Stimulated activated naive CD8-positive, alpha-beta T cell treated with anti-CD3 and anti-CD28 coated beads, Interleukin-15, amount 100 ng/mL, for 72 hours (primary cell): ENCODE results near the gene MON2.
"Not testable (repeated sequence)": the region's sequence is repeated elsewhere in the genome, so short reads cannot be mapped to it uniquely, and the experiment has no call there.

Experiments
- ATAC-seq: fragments of 150-1000 bp; cut with Tn5 transposase; 2 replicates; pipeline ENCODE4 v1.10.0; 2021; ENCODE audit warnings: mild to moderate bottlenecking, moderate library complexity
- DNase-seq, 2 donors: peaks; one replicate each; pipeline ENCODE4 v3.0.0; 2021 to 2022
- H3K27ac Mint-ChIP-seq, 2 donors: one replicate each; pipeline ENCODE4 v1.8.0; 2022; ENCODE audit warnings: mild to moderate bottlenecking in 2 of 2, mixed read lengths in 2 of 2, moderate library complexity in 2 of 2
- H3K27me3 Mint-ChIP-seq: one replicate; pipeline ENCODE4 v1.8.0; 2022; ENCODE audit warnings: mixed read lengths
- H3K4me1 Mint-ChIP-seq: one replicate; pipeline ENCODE4 v1.8.0; 2022; ENCODE audit warnings: mild to moderate bottlenecking, mixed read lengths
- H3K4me3 Mint-ChIP-seq, 2 donors: one replicate each; pipeline ENCODE4 v1.8.0; 2022; ENCODE audit warnings: mild to moderate bottlenecking in 2 of 2, mixed read lengths in 2 of 2, moderate library complexity in 1 of 2
- H3K9me3 Mint-ChIP-seq, 2 donors: one replicate each; pipeline ENCODE4 v1.8.0; 2022; ENCODE audit warnings: mixed read lengths in 2 of 2

MON2 gene

DNA sequence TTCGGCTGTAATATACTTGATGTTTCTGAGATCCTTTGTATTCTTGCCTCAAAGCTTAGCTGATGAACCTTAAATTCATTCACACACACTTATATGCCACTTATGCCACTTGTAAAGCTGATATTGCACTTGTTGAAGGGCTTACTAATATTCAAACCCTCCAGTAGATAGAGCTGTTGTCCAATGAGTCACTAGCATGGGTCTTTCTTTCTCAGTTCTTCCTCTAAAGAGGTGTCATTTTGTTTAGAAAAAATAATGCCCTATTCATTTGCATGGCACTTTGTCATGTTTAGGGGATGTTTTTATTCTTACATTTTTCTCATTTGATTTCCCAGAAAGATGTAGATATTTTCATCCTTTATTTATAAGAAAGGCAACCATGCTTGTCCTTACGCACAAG is 56.4 kb downstream of the MON2 start:
- peak overlapping the region in 1 of 2 donors; percentile 53 for H3K27ac Mint-ChIP-seq

DNA sequence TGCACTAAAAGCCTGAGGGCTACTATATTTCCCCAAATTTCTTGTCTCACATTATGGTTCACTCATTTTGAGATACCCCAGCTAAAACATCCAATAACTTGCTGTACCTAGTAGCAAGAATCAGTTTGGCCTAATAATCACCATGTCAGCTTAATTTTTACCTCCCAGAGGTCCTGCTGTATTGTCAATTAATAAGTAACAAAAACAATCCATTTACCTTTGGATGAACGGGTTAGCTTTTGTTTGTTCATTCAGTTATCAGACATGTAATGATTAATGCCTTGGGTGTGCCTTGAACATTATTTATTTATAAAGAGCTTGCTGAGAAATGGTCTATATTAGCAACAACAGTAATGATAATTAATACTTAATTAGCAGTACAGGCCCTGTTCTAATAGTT is 57.0 kb downstream of the MON2 start:
- Mint-ChIP-seq H3K9me3 (no peaks in the 10 kb centered on the region), H3K27me3 (no peaks in the 10 kb centered on the region), H3K4me3 (no peak overlapping the region), H3K4me1 (peaks cover 18% of the 10 kb centered on the region), H3K27ac (no peak overlapping the region)
- DNase-seq (no peak), ATAC-seq (no peak)

More for the DNA sequence above, 56.4 kb downstream of the MON2 start:
- peak; percentile 62 for ATAC-seq
- no peaks in the 10 kb centered on the region for H3K27me3 Mint-ChIP-seq
- no peaks in the 10 kb centered on the region for H3K9me3 Mint-ChIP-seq
- DNase-seq = no peak
- no peak overlapping the region for H3K4me3 Mint-ChIP-seq
- H3K4me1 Mint-ChIP-seq = peaks cover 18% of the 10 kb centered on the region

DNA sequence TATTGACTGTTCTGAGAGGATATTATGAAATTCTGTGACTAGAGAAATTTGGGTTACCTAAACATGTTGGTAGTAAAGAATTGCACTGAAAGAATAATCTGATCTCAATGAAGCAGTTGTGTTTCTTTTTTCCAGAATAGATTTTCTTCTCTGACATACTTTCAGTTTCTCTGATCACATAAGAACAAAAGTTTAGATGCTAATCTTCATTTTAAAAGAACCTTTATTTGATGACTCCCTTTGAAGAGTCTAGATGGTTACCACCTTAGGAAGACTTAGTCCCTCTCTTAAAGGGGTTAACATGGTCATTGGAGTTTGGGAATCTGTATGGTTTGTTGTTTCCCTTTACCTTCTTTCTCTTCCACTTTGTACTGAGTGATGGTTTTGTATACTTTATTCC is 58.6 kb downstream of the MON2 start:
- Mint-ChIP-seq H3K9me3 (no peaks in the 10 kb centered on the region), H3K4me3 (no peak overlapping the region), H3K4me1 (peaks cover 18% of the 10 kb centered on the region), H3K27me3 (no peaks in the 10 kb centered on the region), H3K27ac (no peak overlapping the region)
- DNase-seq = no peak
- ATAC-seq = no peak

DNA sequence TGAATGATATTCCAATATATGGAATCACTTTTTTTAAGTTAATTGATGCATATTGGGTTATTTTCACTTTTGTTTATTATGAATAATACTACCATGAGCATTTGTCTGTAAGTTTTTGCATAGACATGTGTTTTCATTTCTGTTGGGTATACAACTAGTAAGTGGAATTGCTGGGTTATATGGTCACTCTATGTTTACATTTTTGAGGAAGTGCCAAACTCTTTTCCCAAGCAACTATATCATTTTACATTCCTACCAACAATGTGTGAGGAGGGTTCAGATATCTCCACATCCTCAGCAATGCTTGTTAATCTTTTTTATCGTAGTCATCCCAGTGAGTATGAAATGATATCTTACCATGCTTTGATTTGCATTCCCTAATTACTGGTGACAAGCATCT is 64.0 kb downstream of the MON2 start:
- Mint-ChIP-seq H3K27ac (no peak overlapping the region), H3K9me3 (no peaks in the 10 kb centered on the region), H3K27me3 (no peaks in the 10 kb centered on the region), H3K4me1 (peaks cover 8% of the 10 kb centered on the region), H3K4me3 (no peak overlapping the region)
- no peak for ATAC-seq
- DNase-seq = no peak

DNA sequence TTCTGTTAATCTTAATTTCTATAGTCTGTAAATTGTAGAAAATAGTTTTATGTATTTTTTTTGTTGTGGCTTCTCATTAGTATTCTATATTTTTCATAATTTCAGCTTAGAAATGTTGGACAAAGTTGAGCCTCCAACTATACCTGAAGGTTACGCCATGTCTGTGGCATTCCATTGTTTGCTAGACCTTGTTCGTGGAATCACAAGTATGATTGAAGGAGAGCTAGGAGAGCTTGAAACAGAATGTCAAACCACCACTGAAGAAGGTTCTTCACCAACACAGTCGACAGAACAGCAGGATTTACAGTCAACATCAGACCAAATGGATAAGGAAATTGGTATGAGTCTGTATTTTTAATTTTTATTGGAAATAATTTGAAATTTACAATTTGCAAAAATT is 65.7 kb downstream of the MON2 start:
- ATAC-seq (no peak), DNase-seq (no peak)
- Mint-ChIP-seq H3K9me3 (no peaks in the 10 kb centered on the region), H3K4me3 (no peak overlapping the region), H3K4me1 (peaks cover 7% of the 10 kb centered on the region), H3K27me3 (no peaks in the 10 kb centered on the region), H3K27ac (no peak overlapping the region)

DNA sequence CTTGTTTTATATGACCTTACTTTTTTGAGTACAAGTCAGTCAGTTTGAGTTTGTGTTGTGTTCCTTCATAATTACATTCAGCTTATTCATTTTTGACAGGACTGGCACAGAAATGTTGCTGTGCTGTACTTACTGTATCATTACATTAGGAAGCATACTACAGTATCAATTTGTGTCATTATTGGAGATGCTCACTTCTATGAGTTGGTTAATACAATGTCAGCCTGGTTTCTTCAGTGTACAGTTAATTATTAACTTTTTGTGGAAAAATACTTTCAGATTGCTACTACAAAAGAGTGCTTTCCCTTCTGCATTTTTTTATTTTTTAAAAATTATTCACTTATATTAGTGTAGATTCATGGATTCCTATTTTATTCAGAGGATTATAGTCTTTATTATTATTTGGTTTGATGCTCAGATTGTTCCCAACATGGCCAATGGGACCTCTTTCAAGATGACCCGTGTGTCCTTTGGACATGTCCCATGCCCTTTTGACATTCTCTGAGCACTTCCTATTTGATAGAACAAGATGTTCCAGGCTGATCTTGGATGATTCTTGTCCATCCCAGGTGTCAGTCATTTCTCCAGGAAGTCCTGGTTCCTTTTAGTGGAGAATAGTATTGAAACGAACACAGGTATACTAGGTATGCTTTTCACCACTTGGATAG is 66.6 kb downstream of the MON2 start:
- ATAC-seq (no peak), DNase-seq (no peak)
- no peaks in the 10 kb centered on the region for H3K27me3 Mint-ChIP-seq
- H3K4me3 Mint-ChIP-seq = no peak overlapping the region
- H3K9me3 Mint-ChIP-seq = no peaks in the 10 kb centered on the region
- H3K27ac Mint-ChIP-seq = no peak overlapping the region
- H3K4me1 Mint-ChIP-seq = peaks cover 7% of the 10 kb centered on the region

DNA sequence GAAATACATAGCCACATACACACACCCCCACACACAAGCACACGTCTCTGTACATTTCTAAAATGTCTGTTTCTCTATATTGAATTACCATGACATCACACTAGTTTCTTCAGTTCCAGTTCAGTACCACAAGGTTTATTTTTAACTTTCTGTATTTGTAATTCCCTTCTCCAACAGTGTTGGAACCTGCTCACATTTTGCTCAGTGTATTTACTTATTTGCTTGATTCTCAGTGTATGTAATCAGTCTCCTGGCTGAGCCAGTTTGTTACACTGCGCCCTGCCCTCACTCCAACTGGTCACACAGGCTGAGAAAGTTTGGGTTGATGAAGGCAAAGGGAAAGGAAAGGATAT is 67.1 kb downstream of the MON2 start:
- H3K9me3 Mint-ChIP-seq = no peaks in the 10 kb centered on the region

DNA sequence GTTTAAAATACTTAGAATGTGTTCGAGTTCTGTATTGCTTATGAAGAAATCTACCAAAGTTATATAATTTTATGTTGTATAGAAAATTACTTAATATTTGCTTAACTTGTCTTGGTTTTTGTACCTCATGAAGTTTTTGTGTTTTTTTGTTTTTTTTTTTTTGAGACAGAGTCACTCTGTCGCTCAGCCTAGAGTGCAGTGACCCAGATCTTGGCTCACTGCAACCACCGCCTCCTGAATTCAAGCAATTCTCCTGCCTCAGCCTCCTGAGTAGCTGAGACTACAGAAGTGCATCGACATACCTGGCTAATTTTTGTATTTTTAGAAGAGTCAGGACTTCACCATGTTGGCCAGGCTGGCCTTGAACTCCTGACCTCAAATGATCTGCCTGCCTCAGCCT is 69.9 kb downstream of the MON2 start:
- DNase-seq (no peak), ATAC-seq (no peak)
- H3K9me3 Mint-ChIP-seq = no peaks in the 10 kb centered on the region
- no peak overlapping the region for H3K4me3 Mint-ChIP-seq
- H3K27ac Mint-ChIP-seq = no peak overlapping the region
- no peaks in the 10 kb centered on the region for H3K27me3 Mint-ChIP-seq
- H3K4me1 Mint-ChIP-seq = peaks cover 7% of the 10 kb centered on the region

More for the DNA sequence above, 67.1 kb downstream of the MON2 start:
- no peak for DNase-seq
- H3K27me3 Mint-ChIP-seq = no peaks in the 10 kb centered on the region
- H3K4me1 Mint-ChIP-seq = peaks cover 7% of the 10 kb centered on the region
- no peak for ATAC-seq
- H3K27ac Mint-ChIP-seq = no peak overlapping the region
- H3K4me3 Mint-ChIP-seq = no peak overlapping the region

DNA sequence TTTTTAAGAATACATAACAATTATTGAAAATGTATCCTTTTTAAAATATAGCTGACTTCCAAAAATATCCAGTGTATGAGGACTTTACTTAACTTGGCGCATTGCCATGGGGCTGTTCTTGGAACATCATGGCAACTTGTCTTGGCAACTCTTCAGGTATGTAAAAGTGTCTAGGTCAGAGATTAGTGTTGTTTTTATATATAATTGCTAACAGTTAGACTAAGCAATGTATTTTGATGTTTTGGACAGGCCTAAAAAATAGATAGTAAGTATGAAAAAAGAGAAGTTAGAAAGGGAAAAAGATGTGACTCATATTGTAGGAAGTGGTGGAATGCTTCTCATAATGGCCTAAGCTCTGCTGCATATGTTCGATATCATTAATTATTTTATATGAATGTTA is 70.9 kb downstream of the MON2 start:
- H3K4me1 Mint-ChIP-seq = peaks cover 12% of the 10 kb centered on the region
- H3K4me3 Mint-ChIP-seq = no peak overlapping the region
- no peaks in the 10 kb centered on the region for H3K9me3 Mint-ChIP-seq
- no peak overlapping the region for H3K27ac Mint-ChIP-seq
- DNase-seq = no peak
- no peaks in the 10 kb centered on the region for H3K27me3 Mint-ChIP-seq
- no peak for ATAC-seq

DNA sequence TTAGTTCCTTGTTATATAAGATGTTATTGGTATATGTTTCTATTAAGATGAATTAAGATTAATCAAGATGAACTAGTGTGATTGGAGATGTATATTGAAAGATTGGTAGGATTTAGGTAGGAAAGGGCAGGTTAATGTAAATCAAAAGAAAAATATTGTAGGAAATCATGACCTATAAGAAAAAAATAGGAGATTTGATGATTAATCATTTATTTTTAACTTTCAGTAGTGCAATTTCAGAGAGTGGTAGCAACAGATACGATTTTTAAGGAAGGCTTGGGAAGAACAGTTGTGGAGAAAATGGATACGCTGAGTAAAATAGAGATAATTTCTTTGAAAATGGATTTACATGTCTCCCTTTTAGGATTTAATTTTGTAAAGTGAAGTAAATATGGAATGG is 73.7 kb downstream of the MON2 start:
- no peak for DNase-seq
- no peak for ATAC-seq
- Mint-ChIP-seq H3K4me1 (peaks cover 16% of the 10 kb centered on the region), H3K27me3 (no peaks in the 10 kb centered on the region), H3K9me3 (no peaks in the 10 kb centered on the region), H3K27ac (peak overlapping the region in 1 of 2 donors; percentile 9), H3K4me3 (no peak overlapping the region)

DNA sequence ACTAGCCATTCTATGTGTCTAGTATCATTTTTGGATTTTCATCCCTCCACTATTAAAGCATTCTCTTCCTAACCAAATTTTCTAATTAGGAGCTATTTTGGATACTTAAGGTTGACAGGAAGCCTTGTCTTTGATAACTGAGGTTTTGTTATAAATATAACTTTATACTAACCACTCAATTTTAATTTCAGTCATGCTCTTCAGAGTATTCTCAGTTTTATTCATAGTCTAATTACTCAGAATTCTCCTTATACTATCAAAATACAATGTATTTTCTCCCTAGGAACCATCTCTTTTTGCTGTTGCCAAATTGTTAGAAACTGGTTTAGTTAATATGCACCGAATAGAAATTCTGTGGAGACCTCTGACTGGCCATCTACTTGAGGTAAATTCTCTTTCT is 76.2 kb downstream of the MON2 start:
- H3K27ac Mint-ChIP-seq = no peak overlapping the region

DNA sequence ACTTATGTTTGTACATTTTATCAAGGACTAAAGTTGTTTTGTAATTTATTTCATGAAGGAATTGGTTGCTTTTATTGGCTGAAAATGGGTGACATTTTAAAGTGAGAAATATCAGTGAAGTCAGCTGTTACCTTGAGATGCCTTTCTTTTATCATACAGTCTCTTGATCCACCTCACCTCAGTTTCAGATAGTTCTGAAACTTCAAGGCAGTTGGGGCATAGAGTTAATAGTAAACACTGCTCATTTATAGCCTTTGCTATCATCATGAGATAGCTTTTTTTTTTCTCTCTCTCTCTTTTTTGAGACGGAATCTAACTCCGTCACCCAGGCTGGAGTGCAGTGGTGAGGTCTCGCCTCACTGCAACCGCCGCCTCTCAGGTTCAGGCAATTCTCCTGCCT is 76.7 kb downstream of the MON2 start:
- H3K27ac Mint-ChIP-seq = peak overlapping the region; percentile 15 to 52
- no peak for ATAC-seq

More for the DNA sequence above, 76.2 kb downstream of the MON2 start:
- no peak overlapping the region for H3K4me3 Mint-ChIP-seq
- DNase-seq (no peak), ATAC-seq (no peak)
- no peaks in the 10 kb centered on the region for H3K27me3 Mint-ChIP-seq
- peaks cover 16% of the 10 kb centered on the region for H3K4me1 Mint-ChIP-seq
- H3K9me3 Mint-ChIP-seq = no peaks in the 10 kb centered on the region

DNA sequence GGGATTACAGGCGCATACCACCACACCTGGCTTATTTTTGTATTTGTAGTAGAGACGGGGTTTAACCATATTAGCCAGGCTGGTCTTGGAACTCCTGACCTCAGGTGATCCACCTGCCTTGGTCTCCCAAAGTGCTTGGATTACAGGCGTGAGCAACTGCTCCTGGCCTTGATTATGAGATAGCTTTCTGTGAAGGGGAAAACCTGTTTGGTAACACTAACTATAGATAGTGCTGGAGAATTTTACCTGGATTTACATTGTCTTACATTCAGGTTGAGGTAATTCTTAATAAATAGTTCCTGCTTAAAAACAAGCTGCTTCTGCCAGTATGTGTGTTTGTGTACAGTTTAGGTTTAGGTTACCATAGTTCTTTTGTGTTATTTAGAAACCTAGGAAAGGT is 77.1 kb downstream of the MON2 start:
- Mint-ChIP-seq H3K27me3 (no peaks in the 10 kb centered on the region), H3K4me1 (peaks cover 16% of the 10 kb centered on the region), H3K4me3 (no peak overlapping the region), H3K9me3 (no peaks in the 10 kb centered on the region), H3K27ac (peak overlapping the region; percentile 15 to 52)
- ATAC-seq (no peak), DNase-seq (no peak)

More for the DNA sequence above, 76.7 kb downstream of the MON2 start:
- Mint-ChIP-seq H3K4me3 (no peak overlapping the region), H3K9me3 (no peaks in the 10 kb centered on the region), H3K27me3 (no peaks in the 10 kb centered on the region), H3K4me1 (peaks cover 16% of the 10 kb centered on the region)
- no peak for DNase-seq

DNA sequence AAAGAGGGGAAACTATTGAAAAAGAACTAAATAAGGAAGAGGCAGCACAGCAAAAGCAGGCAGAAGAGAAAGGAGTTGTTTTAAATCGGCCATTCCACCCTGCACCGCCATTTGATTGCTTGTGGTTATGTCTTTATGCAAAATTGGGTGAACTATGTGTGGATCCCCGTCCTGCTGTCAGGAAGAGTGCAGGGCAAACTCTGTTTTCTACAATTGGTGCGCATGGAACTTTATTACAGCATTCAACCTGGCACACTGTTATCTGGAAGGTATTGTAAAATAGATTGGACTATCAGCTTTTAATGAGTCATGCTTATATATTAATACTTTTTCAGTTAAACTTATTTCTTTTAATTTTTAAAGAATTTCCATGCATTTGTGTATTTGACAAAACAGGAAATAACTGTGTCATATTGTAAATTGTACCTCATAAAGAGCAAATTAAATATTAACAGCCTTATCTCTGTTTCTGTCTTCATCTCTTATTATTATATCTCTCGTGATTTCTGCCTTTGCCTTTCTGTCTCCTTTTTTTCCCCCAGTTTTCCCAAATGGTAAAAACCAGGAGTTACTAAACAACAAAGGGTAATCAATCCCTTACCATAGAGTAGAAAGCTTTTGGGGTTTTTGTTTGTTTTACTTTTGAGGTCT is 86.4 kb downstream of the MON2 start:
- Mint-ChIP-seq H3K9me3 (no peaks in the 10 kb centered on the region), H3K27ac (no peak overlapping the region), H3K27me3 (no peaks in the 10 kb centered on the region), H3K4me3 (no peak overlapping the region), H3K4me1 (no peaks in the 10 kb centered on the region)
- no peak for ATAC-seq
- DNase-seq = no peak

DNA sequence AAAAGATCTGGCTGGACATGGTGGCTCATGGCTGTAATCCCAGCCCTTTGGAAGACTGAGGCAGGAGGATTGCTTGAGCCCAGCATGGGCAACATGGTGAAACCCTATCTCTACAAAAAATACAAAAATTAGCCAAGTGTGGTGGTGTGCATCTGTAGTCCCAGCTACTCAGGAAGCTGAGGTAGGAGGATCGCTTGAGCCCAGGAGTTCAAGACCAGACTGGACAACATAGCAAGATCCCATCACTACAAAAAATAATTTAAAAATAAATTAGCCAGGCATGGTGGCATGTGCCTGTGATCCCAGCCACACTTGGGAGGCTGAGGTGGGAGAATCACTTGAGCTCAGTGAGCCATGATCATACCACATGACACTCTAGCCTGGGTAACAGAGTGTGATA is 92.7 kb downstream of the MON2 start:
- not testable (repeated sequence) for H3K4me1 Mint-ChIP-seq, H3K27me3 Mint-ChIP-seq, H3K4me3 Mint-ChIP-seq, DNase-seq, ATAC-seq, H3K9me3 Mint-ChIP-seq, H3K27ac Mint-ChIP-seq

DNA sequence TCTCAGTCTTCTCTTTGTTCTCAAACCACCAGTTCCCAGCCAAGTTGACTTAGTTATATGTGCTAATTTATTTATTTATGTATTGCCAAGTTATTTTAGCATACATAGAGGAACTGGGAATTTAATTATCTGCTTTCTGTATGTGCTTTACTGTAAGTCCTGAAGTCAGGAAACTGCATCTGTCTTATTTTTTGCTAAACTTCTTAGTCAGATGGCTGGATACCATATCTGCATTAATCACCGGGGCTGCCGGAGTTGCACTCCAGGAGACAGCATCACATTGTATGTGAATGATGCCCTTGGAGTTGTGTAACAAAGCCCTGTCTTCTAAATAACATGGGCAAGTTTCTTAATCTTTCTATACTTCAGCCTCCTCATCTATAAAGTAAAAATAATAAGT is 96.2 kb downstream of the MON2 start:
- no peaks in the 10 kb centered on the region for H3K9me3 Mint-ChIP-seq
- H3K4me1 Mint-ChIP-seq = no peaks in the 10 kb centered on the region
- DNase-seq = no peak
- H3K4me3 Mint-ChIP-seq = no peak overlapping the region
- ATAC-seq = no peak
- no peaks in the 10 kb centered on the region for H3K27me3 Mint-ChIP-seq
- no peak overlapping the region for H3K27ac Mint-ChIP-seq

DNA sequence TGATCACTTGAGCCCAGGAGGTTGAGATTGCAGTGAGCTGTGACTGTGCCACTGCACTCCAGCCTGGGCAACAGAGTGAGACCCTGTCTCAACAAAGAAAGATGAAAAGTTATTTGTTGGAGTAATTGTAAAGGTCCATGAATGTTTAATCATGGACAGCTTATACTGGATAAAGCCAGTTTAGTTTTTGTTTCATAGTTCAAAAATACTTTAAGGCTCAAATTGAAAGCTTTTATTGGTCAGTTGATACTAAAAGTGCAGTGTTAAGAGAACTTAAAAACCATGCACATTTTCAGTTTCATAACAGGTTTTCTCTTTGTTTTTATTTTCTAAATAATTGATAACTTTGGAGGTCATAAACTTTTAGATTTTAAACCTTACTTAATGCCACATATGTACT is 108.4 kb downstream of the MON2 start:
- peak overlapping the region in 1 of 2 donors; percentile 87 for H3K27ac Mint-ChIP-seq
- no peaks in the 10 kb centered on the region for H3K9me3 Mint-ChIP-seq
- H3K27me3 Mint-ChIP-seq = no peaks in the 10 kb centered on the region
- DNase-seq (no peak), ATAC-seq (no peak)
- H3K4me3 Mint-ChIP-seq = no peak overlapping the region
- no peaks in the 10 kb centered on the region for H3K4me1 Mint-ChIP-seq
